HAP-1 (cell line): ENCODE data around the gene NABP1.

ENCODE experiments used
- DNase-seq, 2 experiments: peaks; one replicate each; pipeline ENCODE4 v3.0.0-alpha.2; 2016 to 2020; ENCODE audit warnings: low spot score in 2 of 2
- H3K27me3 ChIP-seq: fragments of 250-450 bp; sonication (Bioruptor Pico); 2 replicates; pipeline ENCODE4 v1.5.1; 2020; ENCODE audit warnings: low read depth, mild to moderate bottlenecking, moderate library complexity
- H3K36me3 ChIP-seq: fragments of 250-450 bp; sonication (Bioruptor Pico); replicated peaks from 2 replicates; pipeline ENCODE4 v1.5.1; 2020; ENCODE audit warnings: mild to moderate bottlenecking
- H3K4me1 ChIP-seq: fragments of 250-450 bp; sonication (Bioruptor Pico); 2 replicates; pipeline ENCODE4 v1.5.1; 2020; ENCODE audit warnings: mild to moderate bottlenecking
- H3K4me3 ChIP-seq: fragments of 250-450 bp; sonication (Bioruptor Pico); 2 replicates; pipeline ENCODE4 v1.5.1; 2020; ENCODE audit warnings: mild to moderate bottlenecking, moderate library complexity
- H3K9me3 ChIP-seq: fragments of 250-450 bp; sonication (Bioruptor Pico); 2 replicates; pipeline ENCODE4 v1.5.1; 2020; ENCODE audit warnings: mild to moderate bottlenecking, moderate library complexity
- in situ Hi-C: fragments of 300-500 bp; cut with MboI; formaldehyde crosslinking; loops from 3 replicates; pipeline ENCODE4 v1.14.3; 2020; ENCODE audit warnings: low sequenced_read_pairs, inconsistent platforms, mixed read lengths

NABP1 gene

DNA sequence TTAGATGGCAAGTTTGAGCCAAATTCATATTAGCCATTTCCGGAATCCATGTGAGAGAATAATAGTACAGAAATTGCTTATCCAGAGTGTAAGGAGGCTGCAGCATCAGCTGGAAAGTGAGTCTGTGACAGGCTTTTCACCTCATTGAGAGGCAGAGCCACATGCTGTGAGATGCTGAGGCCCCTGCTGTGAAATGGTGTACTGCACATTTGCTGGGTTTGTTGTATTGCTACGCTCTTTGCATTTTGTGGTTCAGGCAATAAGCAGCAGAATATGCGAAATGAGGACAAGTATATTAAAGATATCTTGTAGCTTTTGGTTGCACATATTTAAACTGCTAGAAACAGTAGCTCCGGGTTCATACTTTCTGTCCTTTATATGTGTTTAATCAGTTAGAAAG is 37.0 kb downstream of the NABP1 start:
- H3K36me3 ChIP-seq, result no peaks in the 10 kb centered on the region
- H3K4me1 ChIP-seq, result no peaks in the 10 kb centered on the region
- H3K27me3 ChIP-seq, result no peaks in the 10 kb centered on the region
- H3K4me3 ChIP-seq, result no peak overlapping the region
- H3K9me3 ChIP-seq, result no peaks in the 10 kb centered on the region
- in situ Hi-C loops, result no loop called here
- DNase-seq, result no peak

DNA sequence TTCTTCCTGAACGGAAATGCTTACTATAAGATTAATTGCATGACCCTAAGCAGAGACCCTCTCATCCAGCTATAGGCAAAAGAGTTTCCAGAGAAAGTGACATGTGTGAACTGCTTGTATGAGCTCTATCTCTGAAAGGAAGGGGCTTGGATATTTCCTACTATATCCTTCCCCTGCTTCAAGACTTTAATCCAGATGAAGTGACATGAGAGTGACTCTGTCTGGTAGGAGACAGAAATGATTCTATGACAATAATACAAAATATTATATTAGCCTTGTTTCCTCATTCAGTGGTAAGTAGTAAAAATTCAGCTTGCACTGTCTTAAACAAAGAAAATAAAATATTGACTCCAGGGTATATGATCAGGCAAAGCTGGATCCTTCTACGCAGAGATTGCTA is 37.5 kb downstream of the NABP1 start:
- H3K4me3 ChIP-seq, result no peak overlapping the region
- H3K9me3 ChIP-seq, result no peaks in the 10 kb centered on the region
- H3K27me3 ChIP-seq, result no peaks in the 10 kb centered on the region
- in situ Hi-C loops, result no loop called here
- no peaks in the 10 kb centered on the region for H3K36me3 ChIP-seq
- DNase-seq, result no peak
- no peaks in the 10 kb centered on the region for H3K4me1 ChIP-seq

GRCh38 chr2:191719261-191719660 is 41.3 kb downstream of the NABP1 start:
- no peaks in the 10 kb centered on the region for H3K27me3 ChIP-seq
- no peaks in the 10 kb centered on the region for H3K9me3 ChIP-seq
- no peak for DNase-seq
- H3K4me1 ChIP-seq, result no peaks in the 10 kb centered on the region
- in situ Hi-C loops, result no loop called here
- H3K36me3 ChIP-seq, result no peaks in the 10 kb centered on the region
- H3K4me3 ChIP-seq, result no peak overlapping the region

- no peak overlapping the region for H3K4me3 ChIP-seq
- H3K9me3 ChIP-seq, result no peaks in the 10 kb centered on the region
- in situ Hi-C loops, result no loop called here
- no peaks in the 10 kb centered on the region for H3K27me3 ChIP-seq
- no peaks in the 10 kb centered on the region for H3K36me3 ChIP-seq
- no peak for DNase-seq
- H3K4me1 ChIP-seq, result no peaks in the 10 kb centered on the region
Observed at GRCh38 chr2:191719938-191720337, 42.0 kb downstream of the NABP1 start.

DNA sequence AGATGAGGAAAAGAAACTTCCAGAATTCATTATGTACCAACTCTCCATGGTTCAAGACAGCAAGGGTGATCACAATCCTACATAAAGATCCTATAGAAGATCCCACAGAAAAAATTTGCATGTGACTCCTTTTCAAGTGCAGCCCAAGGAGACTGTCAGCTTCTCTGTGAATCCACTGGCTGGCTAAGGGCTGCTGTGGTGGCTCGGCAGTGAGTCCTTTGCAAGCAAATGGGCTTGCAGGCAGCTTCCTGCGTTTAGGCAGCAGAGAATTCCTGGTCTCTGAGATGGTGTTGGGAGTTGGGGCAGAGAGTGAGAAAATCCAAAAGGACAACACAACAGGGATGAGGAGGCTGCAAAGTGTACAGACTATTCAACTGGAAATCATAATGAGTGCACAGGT is 43.4 kb downstream of the NABP1 start:
- no peak for DNase-seq
- Histone ChIP-seq H3K27me3 (no peaks in the 10 kb centered on the region), H3K4me3 (no peak overlapping the region), H3K4me1 (no peaks in the 10 kb centered on the region), H3K9me3 (no peaks in the 10 kb centered on the region), H3K36me3 (no peaks in the 10 kb centered on the region)
- in situ Hi-C loops, result no loop called here

GRCh38 chr2:191724015-191724414 is 46.1 kb downstream of the NABP1 start:
- Histone ChIP-seq H3K9me3 (no peaks in the 10 kb centered on the region), H3K27me3 (no peaks in the 10 kb centered on the region), H3K4me1 (peaks cover 8% of the 10 kb centered on the region), H3K4me3 (no peak overlapping the region), H3K36me3 (no peaks in the 10 kb centered on the region)
- DNase-seq, result no peak
- in situ Hi-C loops, result no loop called here

DNA sequence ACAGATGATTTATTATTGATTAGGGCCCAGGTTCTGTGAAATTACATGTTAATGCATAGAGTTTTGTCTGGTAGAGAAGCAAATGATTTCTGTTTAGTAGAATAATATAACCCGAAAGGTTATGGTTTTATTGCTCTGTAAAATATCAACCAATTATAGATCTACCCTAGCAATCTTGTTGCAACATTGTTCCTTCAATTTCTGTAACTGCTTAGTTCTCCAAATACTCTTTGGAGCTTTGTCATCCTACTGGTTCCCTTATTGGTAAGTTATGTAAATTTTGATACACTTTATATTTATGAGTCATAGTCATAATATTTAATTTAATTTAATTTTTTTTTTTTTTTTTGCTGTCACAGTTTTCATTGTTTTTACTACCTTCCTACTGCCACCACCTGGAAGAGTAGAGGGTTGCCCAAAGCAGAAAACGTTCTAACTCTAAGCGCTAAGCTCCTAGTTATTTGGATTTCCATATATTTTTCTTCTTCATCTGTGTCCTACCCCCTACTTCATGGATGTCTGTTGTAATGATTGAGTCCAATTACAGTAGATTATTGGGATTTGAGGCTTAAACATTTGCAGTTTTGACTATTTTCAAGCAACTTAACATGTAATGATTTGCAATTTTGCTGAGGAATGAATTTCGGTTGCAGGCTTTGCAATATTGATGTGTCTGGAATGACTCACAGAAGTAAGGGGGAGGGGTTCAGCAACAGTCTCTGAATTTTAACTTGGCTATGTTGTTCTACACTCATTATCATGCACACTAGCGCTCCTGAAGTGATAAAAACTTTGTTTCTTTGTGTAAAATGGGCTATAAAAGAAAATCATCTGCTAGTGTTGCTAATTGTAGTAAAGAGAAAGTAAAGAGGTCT is 51.1 kb downstream of the NABP1 start:
- H3K27me3 ChIP-seq, result no peaks in the 10 kb centered on the region
- H3K9me3 ChIP-seq, result no peaks in the 10 kb centered on the region
- H3K4me1 ChIP-seq, result peaks cover 10% of the 10 kb centered on the region
- in situ Hi-C loops, result no loop called here
- no peaks in the 10 kb centered on the region for H3K36me3 ChIP-seq
- no peak for DNase-seq
- H3K4me3 ChIP-seq, result no peak overlapping the region

DNA sequence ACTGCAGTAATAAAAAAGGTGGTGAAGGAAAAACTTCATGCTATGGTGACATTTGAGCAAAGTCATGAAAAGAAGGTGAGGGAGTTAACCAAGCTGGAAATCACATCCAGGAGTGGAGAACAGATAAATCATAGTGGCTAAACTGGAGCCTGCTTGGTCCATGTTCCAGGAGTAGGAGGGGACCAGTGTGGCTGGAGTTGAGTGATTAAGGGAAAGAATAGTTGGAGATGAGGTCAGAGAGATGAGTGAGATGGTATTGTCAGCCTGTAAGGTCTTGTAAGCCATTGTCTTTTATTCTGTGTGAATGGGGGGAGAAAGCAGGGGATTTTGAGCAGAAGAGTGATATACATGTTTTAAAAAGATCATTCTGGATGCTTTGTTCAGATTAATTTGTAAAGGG is 52.3 kb downstream of the NABP1 start:
- H3K4me1 ChIP-seq, result peaks cover 10% of the 10 kb centered on the region
- H3K9me3 ChIP-seq, result no peaks in the 10 kb centered on the region
- no peak for DNase-seq
- no peak overlapping the region for H3K4me3 ChIP-seq
- in situ Hi-C loops, result no loop called here
- H3K27me3 ChIP-seq, result no peaks in the 10 kb centered on the region
- H3K36me3 ChIP-seq, result no peaks in the 10 kb centered on the region
